ENCODE results near the gene TNFRSF13B. TPM values are rescaled to one million over a fixed set of nuclear protein-coding genes. Genes with fewer than 3 reads are reported as not detected.

TNFRSF13B gene
- total RNA-seq, 2 experiments from 2014 or later: 7.5 to 19.3 TPM

GRCh38 chr17:16929757-16930520, 42.0 kb downstream of the TNFRSF13B start:
- no TSS peak for BruUV-seq (replicated peaks)
- Histone ChIP-seq H3K4me2 (ENCODE audit: low read length) (no peak overlapping the region), H3K9me2 (ENCODE audit: insufficient read depth, low read length) (no peaks in the 10 kb centered on the region), H4K20me1 (ENCODE audit: insufficient read depth, low read length) (no peaks in the 10 kb centered on the region), H3K4me3 (ENCODE audit: low read depth, low read length, poor library complexity, severe bottlenecking) (no peak overlapping the region), H3K9me3 (ENCODE audit: low read length) (no peaks in the 10 kb centered on the region), H3K36me3 (ENCODE audit: insufficient read depth, low read length) (no peaks in the 10 kb centered on the region), H2AFZ (ENCODE audit: low read length) (no peak overlapping the region), H3K79me2 (ENCODE audit: insufficient read depth, low read depth, low read length) (no peaks in the 10 kb centered on the region), H3K4me1 (ENCODE audit: insufficient read depth, low read length, poor library complexity, severe bottlenecking) (no peaks in the 10 kb centered on the region), H3K27ac (ENCODE audit: low read depth, low read length, poor library complexity, severe bottlenecking) (no peak overlapping the region)
- ChIA-PET POLR2A (no interaction called here), CTCF (ENCODE audit: unreplicated experiment) (no interaction called here)
- intact Hi-C loops (cut with micrococcal nuclease; ENCODE audit: unreplicated experiment): no loop called here
- TF ChIP-seq EZH2phosphoT487 (IDR thresholded peaks at IDR 0.05; ENCODE audit: borderline replicate concordance, low read depth, low read length): no peak
- TF ChIP-seq CTCF (conservative IDR thresholded peaks at IDR 0.05; ENCODE audit: low read length): no peak
- DNase-seq (ENCODE audit: low spot score): no peak

- H3K9me2 ChIP-seq (ENCODE audit: insufficient read depth, low read length): no peaks in the 10 kb centered on the region
- no peak overlapping the region for H3K27ac ChIP-seq (ENCODE audit: low read depth, low read length, poor library complexity, severe bottlenecking)
- H2AFZ ChIP-seq (ENCODE audit: low read length): no peak overlapping the region
- ChIA-PET CTCF (ENCODE audit: unreplicated experiment) (no interaction called here), POLR2A (no interaction called here)
- intact Hi-C loops (cut with micrococcal nuclease; ENCODE audit: unreplicated experiment): no loop called here
- no peak for DNase-seq (ENCODE audit: low spot score)
- no peaks in the 10 kb centered on the region for H3K36me3 ChIP-seq (ENCODE audit: insufficient read depth, low read length)
- no peaks in the 10 kb centered on the region for H3K4me1 ChIP-seq (ENCODE audit: insufficient read depth, low read length, poor library complexity, severe bottlenecking)
- H3K4me2 ChIP-seq (ENCODE audit: low read length): no peak overlapping the region
- TF ChIP-seq EZH2phosphoT487 (IDR thresholded peaks at IDR 0.05; ENCODE audit: borderline replicate concordance, low read depth, low read length) (no peak), CTCF (conservative IDR thresholded peaks at IDR 0.05; ENCODE audit: low read length) (no peak)
- no peaks in the 10 kb centered on the region for H3K9me3 ChIP-seq (ENCODE audit: low read length)
- H3K79me2 ChIP-seq (ENCODE audit: insufficient read depth, low read depth, low read length): no peaks in the 10 kb centered on the region
- no peak overlapping the region for H3K4me3 ChIP-seq (ENCODE audit: low read depth, low read length, poor library complexity, severe bottlenecking)
- BruUV-seq (replicated peaks): no TSS peak
- no peaks in the 10 kb centered on the region for H4K20me1 ChIP-seq (ENCODE audit: insufficient read depth, low read length)
Observed at GRCh38 chr17:16929035-16929680, 42.8 kb downstream of the TNFRSF13B start.

GRCh38 chr17:16928406-16929034, 43.4 kb downstream of the TNFRSF13B start:
- no peaks in the 10 kb centered on the region for H3K9me2 ChIP-seq (ENCODE audit: insufficient read depth, low read length)
- no peaks in the 10 kb centered on the region for H3K79me2 ChIP-seq (ENCODE audit: insufficient read depth, low read depth, low read length)
- H2AFZ ChIP-seq (ENCODE audit: low read length): no peak overlapping the region
- no peaks in the 10 kb centered on the region for H3K36me3 ChIP-seq (ENCODE audit: insufficient read depth, low read length)
- BruUV-seq (replicated peaks): no TSS peak
- H3K27ac ChIP-seq (ENCODE audit: low read depth, low read length, poor library complexity, severe bottlenecking): no peak overlapping the region
- ChIA-PET POLR2A (no interaction called here), CTCF (ENCODE audit: unreplicated experiment) (no interaction called here)
- H3K4me1 ChIP-seq (ENCODE audit: insufficient read depth, low read length, poor library complexity, severe bottlenecking): no peaks in the 10 kb centered on the region
- H4K20me1 ChIP-seq (ENCODE audit: insufficient read depth, low read length): no peaks in the 10 kb centered on the region
- no peak overlapping the region for H3K4me3 ChIP-seq (ENCODE audit: low read depth, low read length, poor library complexity, severe bottlenecking)
- H3K9me3 ChIP-seq (ENCODE audit: low read length): no peaks in the 10 kb centered on the region
- TF ChIP-seq EZH2phosphoT487 (IDR thresholded peaks at IDR 0.05; ENCODE audit: borderline replicate concordance, low read depth, low read length) (no peak), CTCF (conservative IDR thresholded peaks at IDR 0.05; ENCODE audit: low read length) (no peak)
- DNase-seq (ENCODE audit: low spot score): no peak
- H3K4me2 ChIP-seq (ENCODE audit: low read length): no peak overlapping the region
- intact Hi-C loops (cut with micrococcal nuclease; ENCODE audit: unreplicated experiment): no loop called here

All from OCI-LY7 (cell line).